DMS114 treated with DMSO at 0.1 percent for 48 hours (cell line): ENCODE results near the gene TTN.
"Not testable (repeated sequence)": the region's sequence is repeated elsewhere in the genome, so short reads cannot be mapped to it uniquely, and the experiment has no call there.

ENCODE experiments used
- DNase-seq: peaks from one replicate; lab custom pipeline; 2025; ENCODE audit not compliant: unreplicated experiment; lab: John Stamatoyannopoulos, UW

The TTN gene

GRCh38 chr2:178542569-178542968, 264.7 kb downstream of the TTN start:
- no peak for DNase-seq

GRCh38 chr2:178542161-178542560, 265.1 kb downstream of the TTN start:
- no peak for DNase-seq

- no peak for DNase-seq
Measured at GRCh38 chr2:178536037-178536436, 271.2 kb downstream of the TTN start.

- no peak for DNase-seq
Measured at GRCh38 chr2:178531168-178531567, 276.1 kb downstream of the TTN start.

GRCh38 chr2:178530625-178531142, 276.5 kb downstream of the TTN start:
- DNase-seq = no peak

GRCh38 chr2:178530131-178530530, 277.1 kb downstream of the TTN start:
- no peak for DNase-seq

- DNase-seq = no peak
Measured at GRCh38 chr2:178529194-178529593, 278.0 kb downstream of the TTN start.

- no peak for DNase-seq
Measured at GRCh38 chr2:178528647-178529046, 278.6 kb downstream of the TTN start.

- no peak for DNase-seq
Measured at GRCh38 chr2:178527592-178527991, 279.6 kb downstream of the TTN start.

- no peak for DNase-seq
Measured at GRCh38 chr2:178526256-178526655, 281.0 kb downstream of the TTN start.

- not testable (repeated sequence) for DNase-seq
Measured at GRCh38 chr2:178525460-178525859, 281.8 kb downstream of the TTN start.

- DNase-seq = not testable (repeated sequence)
Measured at GRCh38 chr2:178525010-178525409, 282.2 kb downstream of the TTN start.

GRCh38 chr2:178523596-178524134, 283.6 kb downstream of the TTN start:
- no peak for DNase-seq

- peak; percentile 80 for DNase-seq
Measured at GRCh38 chr2:178522950-178523595, 284.1 kb downstream of the TTN start.

GRCh38 chr2:178521304-178522150, 285.7 kb downstream of the TTN start:
- no peak for DNase-seq

GRCh38 chr2:178517496-178517895, 289.7 kb downstream of the TTN start:
- DNase-seq = no peak

- no peak for DNase-seq
Measured at GRCh38 chr2:178514664-178515063, 292.6 kb downstream of the TTN start.

- DNase-seq = no peak
Measured at GRCh38 chr2:178513876-178514275, 293.3 kb downstream of the TTN start.

GRCh38 chr2:178512484-178512883, 294.7 kb downstream of the TTN start:
- DNase-seq = no peak

GRCh38 chr2:178510384-178510783, 296.8 kb downstream of the TTN start:
- DNase-seq = no peak

- no peak for DNase-seq
Measured at GRCh38 chr2:178508646-178509045, 298.6 kb downstream of the TTN start.

- no peak for DNase-seq
Measured at GRCh38 chr2:178506949-178507348, 300.3 kb downstream of the TTN start.
